Vagina (tissue), 2 donors: ENCODE data around the gene MATK.
A peak's percentile ranks its signal among the peaks of the same experiment; 100 is the strongest.

ENCODE experiments used
- POLR2A ChIP-seq, 2 donors: fragments of 450-650 bp; IDR thresholded peaks; one replicate each; pipeline ENCODE4 v1.6.1; 2017; ENCODE audit warnings: antibody characterized with exemption in 2 of 2, mild to moderate bottlenecking in 2 of 2, moderate library complexity in 2 of 2
- TF ChIP-seq, protein P1 (sequence below), 3 experiments: fragments of 450-650 bp in 2 of 3; fragments of 200-600 bp in 1 of 3; sonication (generic) in 1 of 3; IDR thresholded peaks; one replicate each; pipeline ENCODE4 v1.5.1; 2017 to 2019; ENCODE audit warnings: antibody characterized with exemption in 3 of 3, mild to moderate bottlenecking in 2 of 3, moderate library complexity in 2 of 3

- TF ChIP-seq, protein P1, sequence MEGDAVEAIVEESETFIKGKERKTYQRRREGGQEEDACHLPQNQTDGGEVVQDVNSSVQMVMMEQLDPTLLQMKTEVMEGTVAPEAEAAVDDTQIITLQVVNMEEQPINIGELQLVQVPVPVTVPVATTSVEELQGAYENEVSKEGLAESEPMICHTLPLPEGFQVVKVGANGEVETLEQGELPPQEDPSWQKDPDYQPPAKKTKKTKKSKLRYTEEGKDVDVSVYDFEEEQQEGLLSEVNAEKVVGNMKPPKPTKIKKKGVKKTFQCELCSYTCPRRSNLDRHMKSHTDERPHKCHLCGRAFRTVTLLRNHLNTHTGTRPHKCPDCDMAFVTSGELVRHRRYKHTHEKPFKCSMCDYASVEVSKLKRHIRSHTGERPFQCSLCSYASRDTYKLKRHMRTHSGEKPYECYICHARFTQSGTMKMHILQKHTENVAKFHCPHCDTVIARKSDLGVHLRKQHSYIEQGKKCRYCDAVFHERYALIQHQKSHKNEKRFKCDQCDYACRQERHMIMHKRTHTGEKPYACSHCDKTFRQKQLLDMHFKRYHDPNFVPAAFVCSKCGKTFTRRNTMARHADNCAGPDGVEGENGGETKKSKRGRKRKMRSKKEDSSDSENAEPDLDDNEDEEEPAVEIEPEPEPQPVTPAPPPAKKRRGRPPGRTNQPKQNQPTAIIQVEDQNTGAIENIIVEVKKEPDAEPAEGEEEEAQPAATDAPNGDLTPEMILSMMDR (IDR thresholded peaks at IDR 0.05), result peak; percentile 84 to 90 (median 87)
- TF ChIP-seq POLR2A (IDR thresholded peaks at IDR 0.05), result no peak
Measured at GRCh38 chr19:3821857-3822364, 35.7 kb upstream of the MATK start.
